Psoas muscle (tissue), 8 donors: ENCODE results near the gene INTS1. TPM values are rescaled to one million over a fixed set of nuclear protein-coding genes. Genes with fewer than 3 reads are reported as not detected.

ENCODE experiments used
- ATAC-seq, 4 donors: fragments of 200-7000 bp; cut with Tn5 transposase; one replicate each; pipeline ENCODE4 v1.9.1; 2020; ENCODE audit warnings: moderate library complexity in 3 of 4, mild to moderate bottlenecking in 2 of 4
- DNase-seq, 2 donors: peaks; one replicate each; pipeline ENCODE4 v3.0.0-alpha.2; 2020
- H3K27ac ChIP-seq: fragments of 200-600 bp; one replicate; pipeline ENCODE4 v1.8.0; 2022
- H3K27me3 ChIP-seq, 3 donors: fragments of 200-600 bp in 1 of 3; one replicate each; pipeline versions ENCODE4 v1.6.1 to v1.8.0; 2013 to 2022; ENCODE audit warnings: low read length in 2 of 3, mild to moderate bottlenecking in 2 of 3, moderate library complexity in 1 of 3; ENCODE audit not compliant: insufficient read depth in 3 of 3
- H3K36me3 ChIP-seq, 2 donors: fragments of 200-600 bp in 1 of 2; one replicate each; pipeline versions ENCODE4 v1.6.1 to v1.8.0; 2013 to 2022; ENCODE audit warnings: low read depth in 1 of 2, mild to moderate bottlenecking in 1 of 2, moderate library complexity in 1 of 2; ENCODE audit not compliant: insufficient read depth in 1 of 2
- H3K4me1 ChIP-seq: fragments of 200-600 bp; one replicate; pipeline ENCODE4 v1.8.0; 2022
- H3K4me3 ChIP-seq: fragments of 200-600 bp; one replicate; pipeline ENCODE4 v1.8.0; 2022; ENCODE audit warnings: mild to moderate bottlenecking
- H3K9me3 ChIP-seq: fragments of 200-600 bp; one replicate; pipeline ENCODE4 v1.8.0; 2022
- CTCF ChIP-seq: fragments of 200-600 bp; IDR thresholded peaks from one replicate; pipeline ENCODE4 v1.8.0; 2022; ENCODE audit warnings: antibody characterized with exemption
- WGBS, 3 donors: extraction: QIAGEN DNeasy Blood & Tissue Kit; methylation state at CpG; one replicate each; pipeline versions ENCODE4 v1.1.6 to v1.1.7; 2013; 5-methylcytosine and 5-hydroxymethylcytosine counted together
- intact Hi-C, 2 donors: fragments of 100-400 bp; cut with DNase I; formaldehyde crosslinking; loops; one replicate each; pipeline versions ENCODE4 v1.11.0 to v1.14.2; 2022
- polyA plus RNA-seq, 3 donors: library from polyadenylated mRNA; stranded (reverse); fragments of 200-250 nt; gene quantifications; one replicate each; pipeline ENCODE4 v1.2.3, GENCODE V29; 2013
- total RNA-seq, 4 donors: library from RNA; stranded (reverse); fragmentation: NEBNext Ultra II Directional in 2 of 4; extraction: Animal tissue kit (Norgen Biotek cat#: 25700) in 2 of 4; gene quantifications; one replicate each; pipeline versions ENCODE4 v1.2.1 to v1.2.4, GENCODE V29; 2021 to 2023
- donor health status: healthy with polysubstance abuse.
- donor health status: DM: no; HTN: no; CAD: no; lungs with moderate emphysema.
- donor health status: Bipolar disorder and iron deficiency.
- donor health status: healthy.
- donor health status: DM: yes; HTN: yes; CAD: no.
- donor health status: DM: no; HTN: no; CAD: no.
- donor health status: DM: no; HTN: no; CAD: no.
- donor health status: DM: yes; HTN: yes; CAD: no.

INTS1 gene
- total and polyA plus RNA-seq, 7 donors: 38.8 to 77.6 (median 64.0) TPM

- intact Hi-C loops: loop anchor here in 1 of 2 donors (2.0 kb wide), 1 partner anchor 227 kb away; no protein-coding TSS in a partner anchor
- H3K27me3 ChIP-seq: peaks cover 0 to 38% (median 21%) of the 10 kb centered on the region in 3 donors
- H3K9me3 ChIP-seq: no peaks in the 10 kb centered on the region
- no peak for TF ChIP-seq CTCF
- H3K4me3 ChIP-seq: no peak overlapping the region
- ATAC-seq (no peak), DNase-seq (no peak)
- no peaks in the 10 kb centered on the region for H3K4me1 ChIP-seq
- 86 to 91% (median 87%) methylated on average over 8 of the region's 8 CpGs for WGBS, 3 donors
- H3K36me3 ChIP-seq: no peaks in the 10 kb centered on the region
- no peak overlapping the region for H3K27ac ChIP-seq
These were observed 82.2 kb downstream of the INTS1 start for GRCh38 chr7:1421946-1422345.

- Histone ChIP-seq H3K27me3 (peaks cover 0 to 38% (median 21%) of the 10 kb centered on the region in 3 donors), H3K36me3 (no peaks in the 10 kb centered on the region), H3K4me3 (no peak overlapping the region), H3K9me3 (no peaks in the 10 kb centered on the region), H3K27ac (no peak overlapping the region), H3K4me1 (no peaks in the 10 kb centered on the region)
- WGBS, 3 donors: 76 to 82% (median 79%) methylated on average over 41 of the region's 41 CpGs
- intact Hi-C loops: no loop called here
- ATAC-seq (no peak), DNase-seq (no peak)
- TF ChIP-seq CTCF: no peak
These were observed 83.0 kb downstream of the INTS1 start for GRCh38 chr7:1421020-1421790.

Other genes with a start within 250 kb of the INTS1 start
- gene MICALL2, start 44.9 kb downstream of the INTS1 start, total RNA-seq: 10 to 100 TPM in 2 of 4 donors, 1 to 10 TPM in 2; 4.6 to 12.0 (median 8.9) TPM
- 10 to 100 TPM in 1 of 3 donors, 1 to 10 TPM in 2; 4.9 to 10.9 (median 5.0) TPM for gene MICALL2, start 44.9 kb downstream of the INTS1 start, polyA plus RNA-seq
- gene MAFK, start 26.3 kb upstream of the INTS1 start, total RNA-seq: 100 to 1,000 TPM in 1 of 4 donors, 10 to 100 TPM in 3; 59.1 to 103 (median 77.5) TPM
- 100 to 1,000 TPM in 1 of 3 donors, 10 to 100 TPM in 2; 36.7 to 138 (median 62.9) TPM for gene MAFK, start 26.3 kb upstream of the INTS1 start, polyA plus RNA-seq
- 1 to 10 TPM; 2.8 to 6.0 (median 2.9) TPM for gene TMEM184A, start 51.8 kb upstream of the INTS1 start, total RNA-seq
- 1 to 10 TPM in 2 of 3 donors, under 1 TPM in 1; 0.40 to 1.4 (median 1.1) TPM for gene TMEM184A, start 51.8 kb upstream of the INTS1 start, polyA plus RNA-seq
- 10 to 100 TPM; 11.8 to 18.2 (median 14.6) TPM for gene PSMG3, start 65.6 kb upstream of the INTS1 start, total RNA-seq
- 10 to 100 TPM; 33.4 to 59.1 (median 54.1) TPM for gene PSMG3, start 65.6 kb upstream of the INTS1 start, polyA plus RNA-seq
- gene ELFN1, start 165.9 kb upstream of the INTS1 start, total RNA-seq: under 1 TPM; 0.46 to 0.73 (median 0.66) TPM
- gene ELFN1, start 165.9 kb upstream of the INTS1 start, polyA plus RNA-seq: under 1 TPM; 0.11 to 0.87 (median 0.27) TPM